D341Med (cell line): ENCODE results near the gene SSX4B.
"Not testable (repeated sequence)": the region's sequence is repeated elsewhere in the genome, so short reads cannot be mapped to it uniquely, and the experiment has no call there.

Experiments
- DNase-seq: peaks from one replicate; pipeline ENCODE4 v3.0.0; 2012; ENCODE audit warnings: low spot score

SSX4B gene

GRCh38 chrX:48411860-48412259, at the start of gene SSX4B:
Gene SSX4B, minus strand, starts transcription at chrX:48411960. Its CDS starts 588 bp downstream, at chrX:48411372.
- not testable (repeated sequence) for DNase-seq

GRCh38 chrX:48460606-48461005, 48.8 kb upstream of the SSX4B start:
- no peak for DNase-seq

GRCh38 chrX:48460031-48460430, 48.3 kb upstream of the SSX4B start:
- no peak for DNase-seq

- no peak for DNase-seq
Measured at GRCh38 chrX:48459483-48459882, 47.7 kb upstream of the SSX4B start.

- DNase-seq = no peak
Measured at GRCh38 chrX:48458711-48459110, 47.0 kb upstream of the SSX4B start.

- DNase-seq = no peak
Measured at GRCh38 chrX:48456628-48457331, 45.0 kb upstream of the SSX4B start.

- DNase-seq = no peak
Measured at GRCh38 chrX:48451708-48452107, 39.9 kb upstream of the SSX4B start.

- DNase-seq = no peak
Measured at GRCh38 chrX:48450076-48450475, 38.3 kb upstream of the SSX4B start.

- not testable (repeated sequence) for DNase-seq
Measured at GRCh38 chrX:48447201-48447600, 35.4 kb upstream of the SSX4B start.

- not testable (repeated sequence) for DNase-seq
Measured at GRCh38 chrX:48433713-48434112, 22.0 kb upstream of the SSX4B start.

GRCh38 chrX:48430166-48430565, 18.4 kb upstream of the SSX4B start:
- not testable (repeated sequence) for DNase-seq

GRCh38 chrX:48429606-48430005, 17.8 kb upstream of the SSX4B start:
- not testable (repeated sequence) for DNase-seq

GRCh38 chrX:48427027-48427716, 15.4 kb upstream of the SSX4B start:
- DNase-seq = not testable (repeated sequence)

GRCh38 chrX:48397825-48398224, 13.9 kb downstream of the SSX4B start:
- DNase-seq = not testable (repeated sequence)

- not testable (repeated sequence) for DNase-seq
Measured at GRCh38 chrX:48396931-48397330, 14.8 kb downstream of the SSX4B start.

GRCh38 chrX:48383239-48383638, 28.5 kb downstream of the SSX4B start, which contains the start of gene SSX4:
Gene SSX4, plus strand, starts transcription at chrX:48383539. Its CDS starts 515 bp downstream, at chrX:48384054.
- not testable (repeated sequence) for DNase-seq

GRCh38 chrX:48370408-48370807, 41.4 kb downstream of the SSX4B start:
- DNase-seq = not testable (repeated sequence)

GRCh38 chrX:48367717-48368408, 43.9 kb downstream of the SSX4B start:
- not testable (repeated sequence) for DNase-seq

GRCh38 chrX:48359281-48359680, 52.5 kb downstream of the SSX4B start:
- not testable (repeated sequence) for DNase-seq

GRCh38 chrX:48357681-48358080, 54.1 kb downstream of the SSX4B start:
- DNase-seq = no peak

GRCh38 chrX:48356315-48357094, 55.3 kb downstream of the SSX4B start, which contains the start of gene SSX3:
Gene SSX3, minus strand, starts transcription at chrX:48356703. Its CDS starts 1,454 bp downstream, at chrX:48355249.
- DNase-seq = not testable (repeated sequence)
